Right lobe of liver (tissue), 6 donors: ENCODE data around the gene OR51D1. TPM values are rescaled to one million over a fixed set of nuclear protein-coding genes. Genes with fewer than 3 reads are reported as not detected.

ENCODE experiments used
- ATAC-seq, 4 donors: fragments of 200-7000 bp; cut with Tn5 transposase; one replicate each; pipeline ENCODE4 v1.9.1; 2020; ENCODE audit warnings: mild to moderate bottlenecking in 4 of 4, moderate library complexity in 4 of 4
- DNase-seq, 3 donors: peaks; one replicate each; pipeline ENCODE4 v3.0.0-alpha.2; 2020
- H3K27ac ChIP-seq, 3 donors: fragments of 200-600 bp; one replicate each; pipeline ENCODE4 v1.8.0; 2022
- H3K27me3 ChIP-seq, 2 donors: fragments of 200-600 bp; one replicate each; pipeline ENCODE4 v1.8.0; 2022
- H3K36me3 ChIP-seq, 4 donors: fragments of 200-600 bp; sonication (generic) in 1 of 4; one replicate each; pipeline versions ENCODE4 v1.5.1 to v1.8.0; 2017 to 2022; ENCODE audit warnings: control low read depth in 1 of 4
- H3K4me1 ChIP-seq, 4 donors: fragments of 200-600 bp; sonication (generic) in 1 of 4; one replicate each; pipeline versions ENCODE4 v1.5.1 to v1.8.0; 2017 to 2022; ENCODE audit warnings: control low read depth in 1 of 4
- H3K4me3 ChIP-seq, 3 donors: fragments of 200-600 bp; one replicate each; pipeline ENCODE4 v1.8.0; 2022
- H3K9me3 ChIP-seq, 4 donors: fragments of 200-600 bp; sonication (generic) in 1 of 4; one replicate each; pipeline versions ENCODE4 v1.5.1 to v1.8.0; 2017 to 2022; ENCODE audit warnings: control low read depth in 1 of 4
- CTCF ChIP-seq, 4 donors: fragments of 200-600 bp in 3 of 4; fragments of 450-650 bp in 1 of 4; IDR thresholded peaks; one replicate each; pipeline versions ENCODE4 v1.5.1 to v1.8.0; 2016 to 2022; ENCODE audit warnings: antibody characterized with exemption in 4 of 4, mild to moderate bottlenecking in 2 of 4
- POLR2A ChIP-seq: fragments of 450-650 bp; IDR thresholded peaks from one replicate; pipeline ENCODE4 v1.6.1; 2017; ENCODE audit warnings: antibody characterized with exemption, mild to moderate bottlenecking
- WGBS: methylation state at CpG from one replicate; pipeline ENCODE4 v1.1.6; 2018; ENCODE audit warnings: low coverage, low lambda C conversion rate; ENCODE audit not compliant: insufficient coverage; ENCODE audit errors: missing lambda C conversion rate; 5-methylcytosine and 5-hydroxymethylcytosine counted together
- intact Hi-C, 2 donors: fragments of 100-400 bp; cut with DNase I; formaldehyde crosslinking; loops; one replicate each; pipeline versions ENCODE4 v1.11.2 to v1.14.1; 2022
- total RNA-seq, 6 experiments: library from RNA; depleted of rRNA in 2 of 6; stranded (reverse); fragments of >200 nt in 2 of 6; fragmentation: NEBNext Ultra II Directional in 3 of 6; extraction: Animal tissue kit (Norgen Biotek cat#: 25700) in 3 of 6; gene quantifications; one replicate each; pipeline versions ENCODE4 v1.1.0 to v1.2.4, GENCODE V29; 2016 to 2023
- donor health status: DM: no; HTN: yes; CAD: no.
- donor health status: DM: no; HTN: no; CAD: no.
- donor health status: DM: no; HTN: no; CAD: no.
- donor health status: DM: no; HTN: yes; CAD: no.
- donor health status: DM: no; HTN: yes; CAD: no.

The OR51D1 gene
- total RNA-seq, 6 experiments from 2014 or later: not detected

GRCh38 chr11:4654635-4655369 lies 17.5 kb downstream of the OR51D1 start:
- H3K9me3 ChIP-seq: no peaks in the 10 kb centered on the region
- H3K27ac ChIP-seq: no peak overlapping the region
- 57% methylated on average over 2 of the region's 2 CpGs for WGBS
- H3K4me3 ChIP-seq: no peak overlapping the region
- ATAC-seq: no peak
- H3K36me3 ChIP-seq: no peaks in the 10 kb centered on the region
- H3K4me1 ChIP-seq: no peaks in the 10 kb centered on the region
- DNase-seq: no peak
- H3K27me3 ChIP-seq: no peaks in the 10 kb centered on the region
- intact Hi-C loops: no loop called here
- TF ChIP-seq CTCF (IDR thresholded peaks at IDR 0.05): no peak
- TF ChIP-seq POLR2A: no peak

GRCh38 chr11:4658629-4659445 lies 21.6 kb downstream of the OR51D1 start:
- Histone ChIP-seq H3K4me1 (no peaks in the 10 kb centered on the region), H3K9me3 (no peaks in the 10 kb centered on the region), H3K27ac (no peak overlapping the region), H3K4me3 (no peak overlapping the region), H3K36me3 (no peaks in the 10 kb centered on the region), H3K27me3 (no peaks in the 10 kb centered on the region)
- ATAC-seq (no peak), DNase-seq (no peak)
- intact Hi-C loops: no loop called here
- TF ChIP-seq POLR2A: no peak
- TF ChIP-seq CTCF (IDR thresholded peaks at IDR 0.05): no peak
- WGBS: 37% methylated on average over 5 of the region's 5 CpGs

GRCh38 chr11:4662876-4663275 lies 25.6 kb downstream of the OR51D1 start:
- no peaks in the 10 kb centered on the region for H3K36me3 ChIP-seq
- 81% methylated on average over 6 of the region's 6 CpGs for WGBS
- H3K4me1 ChIP-seq: no peaks in the 10 kb centered on the region
- H3K4me3 ChIP-seq: no peak overlapping the region
- ATAC-seq (no peak), DNase-seq (no peak)
- no peaks in the 10 kb centered on the region for H3K9me3 ChIP-seq
- no peaks in the 10 kb centered on the region for H3K27me3 ChIP-seq
- no peak for TF ChIP-seq POLR2A
- TF ChIP-seq CTCF (IDR thresholded peaks at IDR 0.05): no peak
- no peak overlapping the region for H3K27ac ChIP-seq
- intact Hi-C loops: no loop called here

- H3K36me3 ChIP-seq: no peaks in the 10 kb centered on the region
- H3K27ac ChIP-seq: no peak overlapping the region
- no peak for DNase-seq
- TF ChIP-seq POLR2A: no peak
- ATAC-seq: no peak
- H3K4me1 ChIP-seq: no peaks in the 10 kb centered on the region
- H3K4me3 ChIP-seq: no peak overlapping the region
- H3K27me3 ChIP-seq: no peaks in the 10 kb centered on the region
- intact Hi-C loops: no loop called here
- 56% methylated on average over 3 of the region's 3 CpGs for WGBS
- no peaks in the 10 kb centered on the region for H3K9me3 ChIP-seq
Observed at GRCh38 chr11:4664183-4664582, 26.9 kb downstream of the OR51D1 start.

GRCh38 chr11:4664786-4665185 lies 27.5 kb downstream of the OR51D1 start:
- no peaks in the 10 kb centered on the region for H3K4me1 ChIP-seq
- H3K27me3 ChIP-seq: no peaks in the 10 kb centered on the region
- no peak overlapping the region for H3K27ac ChIP-seq
- no peaks in the 10 kb centered on the region for H3K36me3 ChIP-seq
- H3K9me3 ChIP-seq: no peaks in the 10 kb centered on the region
- 55% methylated on average over 3 of the region's 3 CpGs for WGBS
- no peak for TF ChIP-seq POLR2A
- no peak for TF ChIP-seq CTCF (IDR thresholded peaks at IDR 0.05)
- no peak overlapping the region for H3K4me3 ChIP-seq
- intact Hi-C loops: no loop called here
- no peak for ATAC-seq
- DNase-seq: no peak
